SK-N-MC (cell line): ENCODE results near the gene CA10.

Source experiments
- EZH2 ChIP-seq: fragments of 200-600 bp; sonication (generic); IDR thresholded peaks from one replicate; pipeline ENCODE4 v1.6.1; 2017; ENCODE audit warnings: antibody characterized with exemption
- FOXP2 ChIP-seq: optimal IDR thresholded peaks from 2 replicates; pipeline ENCODE3; 2011; ENCODE audit warnings: mild to moderate bottlenecking, moderate library complexity; ENCODE audit not compliant: insufficient read depth; ENCODE audit errors: extremely low read length, control extremely low read depth
- POLR2AphosphoS5 ChIP-seq: IDR thresholded peaks from 2 replicates; pipeline ENCODE4 v1.6.1; 2012; ENCODE audit warnings: mild to moderate bottlenecking, low read depth, low read length, borderline replicate concordance

DNA sequence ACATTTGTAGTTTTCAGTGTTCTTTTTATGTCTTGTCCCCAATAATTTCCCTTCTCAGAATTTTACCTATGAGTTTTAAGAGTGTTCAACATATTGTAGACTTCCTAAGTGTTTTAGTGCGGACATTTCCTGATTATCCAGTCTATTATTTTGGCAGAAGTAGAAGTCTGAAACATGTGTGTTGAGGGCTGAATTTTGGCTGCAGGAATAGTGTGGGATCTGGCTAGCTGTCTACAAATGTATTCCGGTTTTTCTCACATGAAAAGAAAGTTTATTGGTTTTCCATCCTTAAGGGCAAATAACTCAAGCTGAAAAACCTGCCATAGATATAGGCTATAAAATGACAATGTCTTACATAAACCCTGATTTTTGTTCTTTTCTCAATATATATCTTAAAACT, 33.0 kb upstream of the CA10 start:
- TF ChIP-seq POLR2AphosphoS5: no peak
- no peak for TF ChIP-seq EZH2
- no peak for TF ChIP-seq FOXP2
